Measurements from ENCODE around the gene TIGD3.

The TIGD3 gene, protein sequence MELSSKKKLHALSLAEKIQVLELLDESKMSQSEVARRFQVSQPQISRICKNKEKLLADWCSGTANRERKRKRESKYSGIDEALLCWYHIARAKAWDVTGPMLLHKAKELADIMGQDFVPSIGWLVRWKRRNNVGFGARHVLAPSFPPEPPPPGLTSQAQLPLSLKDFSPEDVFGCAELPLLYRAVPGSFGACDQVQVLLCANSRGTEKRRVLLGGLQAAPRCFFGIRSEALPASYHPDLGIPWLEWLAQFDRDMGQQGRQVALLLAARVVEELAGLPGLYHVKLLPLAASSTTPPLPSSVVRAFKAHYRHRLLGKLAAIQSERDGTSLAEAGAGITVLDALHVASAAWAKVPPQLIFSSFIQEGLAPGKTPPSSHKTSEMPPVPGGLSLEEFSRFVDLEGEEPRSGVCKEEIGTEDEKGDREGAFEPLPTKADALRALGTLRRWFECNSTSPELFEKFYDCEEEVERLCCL

DNA sequence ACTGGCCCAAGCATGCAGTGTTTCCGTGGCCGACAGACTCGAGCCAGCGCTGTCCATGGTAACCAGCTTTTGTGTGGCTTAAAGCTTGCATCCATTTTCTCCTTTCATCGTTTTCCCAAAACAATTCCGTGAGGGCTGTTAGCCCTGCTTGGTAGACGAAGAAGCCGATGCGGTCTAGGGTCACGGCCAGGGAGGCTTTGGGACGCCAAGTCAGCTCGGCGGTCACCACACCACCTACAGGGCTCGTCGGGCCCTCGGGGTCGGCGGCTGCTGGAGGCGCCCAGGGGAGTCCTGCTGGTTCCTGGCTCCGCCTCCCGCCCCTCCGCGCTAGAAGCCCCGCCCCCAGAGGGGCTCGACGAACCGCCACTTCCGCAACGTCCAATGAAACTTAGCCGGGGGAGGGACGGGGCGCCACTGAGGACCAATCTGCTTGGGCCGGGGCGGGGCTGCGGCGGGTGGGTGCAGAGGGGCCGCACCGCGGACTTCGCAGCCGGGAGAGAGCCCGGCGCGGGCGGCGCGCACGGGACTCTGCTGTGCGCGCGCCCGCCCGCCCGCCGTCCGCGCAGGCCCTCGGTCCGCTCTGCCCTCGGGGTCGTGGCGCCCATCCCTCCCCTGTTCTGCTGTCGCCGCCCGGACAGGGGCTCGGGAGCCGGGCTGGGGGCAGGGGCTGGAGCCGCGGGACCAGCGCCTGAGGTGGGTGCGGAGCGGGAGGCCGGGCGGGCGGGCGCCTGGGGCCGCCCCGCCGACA is at the start of gene TIGD3:
TIGD3 (plus strand) TSS at position 487 of the 748 bp plus-strand sequence. CDS start 1,058 bp downstream, outside the sequence.
- DNase-seq: peak; percentile 86

DNA sequence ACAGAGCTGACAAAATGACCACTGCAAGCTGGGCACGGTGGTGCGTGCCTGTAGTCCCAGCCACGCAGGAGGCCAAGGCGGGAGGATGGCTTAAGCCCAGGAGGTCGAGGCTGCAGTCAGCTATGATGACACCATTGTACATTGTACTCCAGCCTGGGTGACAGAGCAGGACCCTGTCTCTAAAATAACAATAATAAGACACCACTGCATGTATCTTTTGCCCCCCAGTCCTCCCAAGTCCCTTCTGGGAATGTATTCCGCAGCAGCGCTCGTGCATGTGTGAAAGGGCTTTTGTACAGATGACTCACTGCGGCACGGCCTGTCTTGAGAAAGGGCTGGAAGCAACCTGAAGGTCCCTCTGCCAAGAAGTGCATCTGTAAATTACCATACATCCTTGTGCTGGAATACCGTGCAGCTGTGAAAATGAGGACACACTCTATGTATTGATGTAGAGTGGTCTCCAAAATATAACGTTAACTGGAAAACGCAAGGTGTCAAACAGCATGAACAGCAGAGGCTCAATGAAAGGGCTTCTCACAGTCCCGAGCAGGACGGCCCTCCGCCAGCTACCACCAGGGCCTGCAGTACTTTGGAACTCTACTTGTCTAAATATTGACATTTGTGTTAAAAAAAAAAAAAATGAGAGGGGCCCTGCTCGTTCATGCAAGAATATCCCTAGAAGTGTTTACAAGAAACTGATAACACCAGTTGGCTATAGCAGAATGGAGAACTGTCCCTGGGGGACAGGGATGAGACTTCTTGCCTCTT is 48.9 kb upstream of the TIGD3 start:
- no peak for DNase-seq

DNA sequence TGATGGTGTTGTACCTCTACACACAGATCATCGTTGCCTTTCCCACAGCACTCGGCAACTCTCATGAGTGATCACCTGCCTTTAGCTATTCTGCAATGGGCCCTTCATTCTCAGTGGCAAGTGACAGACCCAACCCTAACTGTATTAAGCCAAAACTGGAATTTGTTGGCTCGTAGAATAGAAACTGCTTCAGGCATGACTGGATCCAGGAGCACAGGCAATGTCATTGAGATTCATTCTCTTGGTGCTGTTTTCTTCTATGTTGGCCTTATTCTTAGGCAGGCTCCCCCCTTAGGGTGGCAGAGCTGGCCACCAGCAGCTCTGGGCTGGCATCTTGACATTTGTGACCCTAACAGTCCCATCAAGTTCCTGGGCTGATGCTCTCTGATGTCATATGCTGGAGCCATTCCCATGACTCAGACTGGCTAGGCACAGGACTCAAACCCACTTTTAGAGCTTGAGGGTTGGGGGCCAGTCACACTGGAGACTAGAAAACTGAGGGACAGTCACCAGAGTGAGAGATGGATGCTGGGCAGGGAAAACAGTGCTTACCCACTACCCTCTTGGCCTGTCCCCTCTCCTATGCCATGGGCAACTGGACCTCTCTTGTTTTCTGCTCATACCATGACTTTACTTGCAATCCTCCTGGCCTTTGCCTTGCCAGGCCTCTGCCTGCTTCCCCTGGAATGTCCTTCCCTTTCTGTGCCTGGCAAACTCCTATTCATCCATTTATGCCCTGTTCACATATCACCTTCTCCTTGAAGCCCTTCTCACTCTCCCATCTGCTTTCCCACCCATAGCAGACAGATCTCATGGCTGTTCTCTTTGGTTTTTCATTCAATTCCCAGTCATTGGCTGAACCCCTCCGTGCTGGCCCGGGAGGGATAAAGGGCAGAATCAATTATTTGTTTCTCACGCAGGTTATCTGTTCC is 47.0 kb upstream of the TIGD3 start:
- DNase-seq: no peak

DNA sequence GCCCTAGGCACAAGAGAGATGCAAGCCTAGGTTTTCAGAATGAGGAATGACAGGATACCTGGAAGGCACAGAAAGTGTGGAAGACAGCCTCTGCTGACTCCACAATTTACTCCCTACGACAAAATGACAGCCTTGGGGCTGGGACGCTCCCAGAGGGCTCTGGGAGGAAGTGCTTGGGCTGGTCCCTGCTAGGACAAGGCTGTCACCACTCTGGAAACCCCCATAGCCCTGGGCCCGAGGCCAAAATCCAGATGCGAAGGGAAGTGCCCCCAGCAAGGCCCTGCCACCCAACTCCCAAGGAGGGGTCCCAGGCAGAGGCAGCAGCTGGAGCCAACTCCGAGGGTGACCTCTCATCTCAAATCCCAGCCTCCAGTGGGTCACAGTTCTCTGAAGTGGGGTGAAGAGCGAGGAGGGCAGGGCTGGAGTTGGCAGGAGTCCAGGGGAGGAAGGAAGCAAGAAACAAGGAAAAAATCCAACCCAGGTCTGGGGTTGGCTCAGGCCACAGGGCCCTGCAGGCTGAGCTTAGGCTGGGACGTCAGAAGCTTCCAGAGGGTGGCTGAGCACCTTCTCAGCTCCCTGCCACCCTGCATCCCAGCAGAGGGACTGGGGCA is 46.2 kb upstream of the TIGD3 start:
- DNase-seq: no peak

DNA sequence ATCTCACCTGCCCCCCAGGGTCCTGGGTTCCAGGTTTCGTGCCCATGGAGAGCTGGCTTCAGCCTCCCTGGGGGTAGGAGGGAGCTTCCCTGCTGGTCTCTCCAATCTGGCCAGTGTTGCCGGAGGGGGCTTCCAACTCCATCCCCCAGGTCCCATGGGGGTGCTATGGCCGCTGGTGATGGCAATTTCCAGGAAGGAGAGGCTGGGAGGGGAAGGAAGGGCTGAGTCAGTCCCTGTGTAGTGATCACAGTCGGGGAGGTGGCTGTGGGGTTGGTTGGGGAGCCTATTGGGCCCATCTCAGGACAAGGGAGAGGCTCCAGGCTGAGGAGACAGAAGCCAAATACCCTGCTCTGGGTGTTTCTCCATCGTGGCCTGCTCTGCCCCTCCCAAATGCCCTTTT is 45.5 kb upstream of the TIGD3 start:
- DNase-seq: no peak

DNA sequence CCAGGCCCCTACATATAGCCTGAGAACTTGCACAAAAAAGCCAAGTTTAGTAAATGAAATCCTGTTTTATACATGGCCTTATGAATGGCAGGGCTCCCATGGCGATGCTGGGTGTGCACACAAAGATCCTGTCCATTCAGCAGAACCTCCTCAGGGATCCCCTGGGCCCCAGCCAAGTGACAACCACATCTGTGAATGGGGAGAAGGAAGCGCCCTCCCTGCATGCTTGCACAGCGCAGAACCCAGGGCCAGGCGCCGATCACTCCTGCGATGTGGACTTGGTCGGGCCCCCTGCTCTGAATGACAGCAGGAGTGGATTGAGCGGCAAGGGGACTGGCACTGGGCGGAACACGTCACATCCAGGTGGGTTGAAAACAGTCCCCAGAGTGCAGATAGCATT is 44.3 kb upstream of the TIGD3 start:
- DNase-seq: no peak

DNA sequence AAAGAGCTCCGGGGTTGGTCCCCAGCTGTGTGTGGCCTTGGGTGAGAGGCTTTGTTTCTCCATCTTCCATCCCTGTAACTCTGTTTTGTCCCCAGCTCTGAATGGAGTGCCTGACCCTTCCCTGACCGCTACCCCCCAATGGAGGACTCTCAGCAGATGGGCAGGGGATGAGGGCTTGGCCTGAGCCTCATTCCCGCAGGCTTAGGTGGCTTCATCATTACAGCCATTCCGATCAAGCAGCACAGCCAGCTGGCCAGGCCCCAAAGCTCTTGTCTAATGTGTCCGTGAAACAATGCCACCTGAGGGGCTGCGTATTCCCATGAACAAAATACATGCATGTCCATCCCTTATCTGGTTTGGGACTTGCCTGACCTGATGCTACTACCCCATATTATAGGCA is 43.8 kb upstream of the TIGD3 start:
- no peak for DNase-seq

DNA sequence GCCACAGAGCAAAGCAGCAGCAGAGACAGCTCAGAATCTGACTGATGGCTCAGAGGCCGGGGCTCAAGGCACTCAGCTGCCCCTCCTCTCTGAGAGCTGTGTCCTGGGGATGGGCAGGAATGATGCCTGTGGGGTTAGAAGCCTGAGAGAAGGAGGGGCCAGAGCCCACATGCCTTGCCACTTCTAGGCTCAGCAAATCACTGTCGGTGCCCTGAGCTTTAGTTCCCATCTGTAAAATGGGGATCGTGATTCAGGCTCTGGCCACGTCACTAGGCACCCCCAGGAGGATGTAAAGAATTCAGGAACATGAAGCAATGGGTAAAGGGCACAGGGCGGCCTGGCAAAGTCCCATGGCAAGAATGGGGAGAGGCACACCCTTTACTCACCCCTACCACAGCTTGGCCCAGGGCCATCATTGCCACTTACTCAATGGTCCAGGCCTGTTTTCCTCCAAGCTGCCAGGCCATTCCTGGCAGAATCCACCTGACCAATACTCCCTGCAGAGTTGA is 43.3 kb upstream of the TIGD3 start:
- no peak for DNase-seq

DNA sequence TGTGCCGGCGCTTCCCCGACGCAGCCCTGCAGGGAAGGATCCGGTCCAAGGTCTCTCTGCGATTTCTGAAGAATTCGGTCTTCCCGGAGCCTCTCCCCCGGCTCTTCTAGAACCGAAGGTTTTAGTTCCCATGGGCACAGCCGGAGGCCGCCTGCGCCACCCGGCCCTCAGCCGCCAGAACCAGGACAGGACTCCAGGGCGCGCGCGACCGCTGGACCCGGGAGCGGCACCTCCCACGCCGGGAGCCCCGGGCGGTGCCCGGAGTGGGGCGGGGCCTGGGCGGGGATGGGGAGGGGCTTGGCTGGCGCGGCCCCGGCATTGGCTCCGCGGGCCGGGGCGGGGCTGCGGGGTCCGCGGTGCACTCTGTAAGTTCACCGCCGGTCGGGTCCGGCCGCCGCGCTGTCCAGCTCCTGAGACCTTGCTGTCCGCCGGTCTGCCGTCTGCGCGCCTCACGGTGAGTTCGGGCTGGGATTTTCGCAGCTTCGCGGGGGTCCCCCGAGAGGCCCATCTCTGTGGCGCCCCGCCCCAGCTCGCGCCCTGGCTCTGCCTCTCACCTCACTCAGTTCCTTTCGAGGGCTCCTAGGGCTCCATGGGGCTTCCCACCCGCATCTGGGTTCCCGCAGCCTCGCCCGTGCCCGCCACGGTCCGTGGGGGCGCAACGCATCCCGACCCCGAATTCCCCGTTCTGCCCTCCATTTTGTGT is 39.9 kb upstream of the TIGD3 start, which contains the start of gene CDC42EP2:
CDC42EP2 (plus strand) TSS at position 366 of the 703 bp plus-strand sequence. CDS start 6,033 bp downstream, outside the sequence.
- no peak for DNase-seq

DNA sequence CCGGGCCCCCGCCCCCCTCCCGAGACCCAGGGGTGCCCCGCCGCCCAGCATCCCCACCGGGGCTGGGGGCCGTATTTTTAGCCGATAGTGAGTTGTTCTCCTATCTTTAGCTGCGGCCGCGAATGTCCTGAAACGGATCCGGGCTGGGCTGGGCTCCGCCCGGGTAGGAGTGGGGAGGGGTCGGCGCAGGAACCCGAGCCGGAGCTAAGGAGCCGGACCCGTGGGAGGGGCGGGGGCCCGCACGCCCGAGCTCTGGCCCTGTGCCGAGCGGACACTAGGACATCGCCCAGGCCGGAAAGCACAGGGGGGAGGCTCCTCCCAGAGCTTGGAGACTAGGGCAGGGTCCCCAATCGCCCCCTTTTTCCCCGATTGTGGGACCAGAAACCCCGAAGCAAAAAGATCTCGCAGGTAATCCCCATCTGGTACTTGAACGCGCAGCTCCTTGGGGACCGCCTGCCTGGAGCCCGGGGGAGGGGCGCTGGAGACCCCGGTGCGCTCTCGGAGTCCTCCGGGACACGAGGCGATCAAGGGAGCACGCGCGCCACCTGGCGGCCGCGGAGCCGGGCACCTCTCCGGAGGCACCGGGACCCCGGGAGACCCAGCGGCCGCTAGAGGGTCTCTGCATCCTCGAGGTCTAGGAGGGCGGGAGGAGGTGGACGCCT is 39.2 kb upstream of the TIGD3 start:
- no peak for DNase-seq

DNA sequence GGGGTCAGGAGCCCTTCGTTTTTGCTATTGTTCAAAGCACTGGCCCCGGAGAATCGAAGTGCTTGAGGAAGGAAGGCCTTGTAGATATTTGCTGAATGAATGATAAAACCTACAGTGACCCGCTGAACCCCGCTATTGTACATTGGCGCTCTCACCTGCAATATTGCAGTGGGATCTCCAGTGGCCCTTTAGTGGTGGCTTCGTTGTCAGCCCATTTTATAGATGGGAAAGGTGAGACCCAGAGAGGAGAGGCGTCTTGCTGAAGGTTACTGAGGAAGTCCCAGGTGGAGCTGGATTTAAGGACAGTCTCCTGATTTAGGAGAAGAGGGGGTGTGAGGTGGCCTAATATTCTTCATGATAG is 38.7 kb upstream of the TIGD3 start:
- no peak for DNase-seq

DNA sequence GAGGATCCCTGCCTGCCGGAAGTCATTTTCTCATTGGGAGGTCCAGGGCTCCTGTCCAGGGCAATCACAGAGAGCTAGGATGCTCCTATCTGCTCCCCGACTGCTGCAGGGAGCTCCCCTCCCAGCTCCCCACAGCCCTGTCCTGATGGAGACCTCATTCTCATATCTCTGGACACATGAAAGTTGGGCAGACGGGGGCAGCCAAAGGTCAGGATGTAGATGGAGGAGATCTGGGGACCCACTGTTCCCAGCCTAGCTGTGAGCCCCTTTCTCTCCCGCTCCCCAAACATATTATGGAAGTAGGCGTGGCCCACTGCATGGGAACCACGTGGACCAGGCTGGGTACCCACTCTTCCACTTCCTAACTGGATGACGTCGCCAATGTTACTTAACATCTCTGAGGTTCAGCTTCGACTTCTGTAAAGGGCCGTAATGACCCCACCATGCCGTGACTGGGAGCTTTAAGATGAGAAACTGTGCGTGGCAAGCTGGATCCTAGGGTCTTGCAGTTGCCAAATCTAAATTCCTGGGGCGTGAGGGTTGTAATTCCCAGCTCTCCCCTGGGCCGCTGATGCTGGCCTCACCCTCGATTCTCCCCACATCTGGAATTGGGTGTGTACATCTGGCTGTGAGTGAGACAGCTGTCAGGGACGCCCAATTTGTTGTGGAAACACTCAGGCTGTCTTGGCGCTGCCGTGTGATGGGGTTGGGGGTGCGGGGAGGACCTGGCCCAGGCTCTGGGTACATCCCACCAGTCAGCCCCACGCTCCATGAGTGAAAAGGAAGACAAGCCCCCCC is 38.1 kb upstream of the TIGD3 start:
- no peak for DNase-seq

DNA sequence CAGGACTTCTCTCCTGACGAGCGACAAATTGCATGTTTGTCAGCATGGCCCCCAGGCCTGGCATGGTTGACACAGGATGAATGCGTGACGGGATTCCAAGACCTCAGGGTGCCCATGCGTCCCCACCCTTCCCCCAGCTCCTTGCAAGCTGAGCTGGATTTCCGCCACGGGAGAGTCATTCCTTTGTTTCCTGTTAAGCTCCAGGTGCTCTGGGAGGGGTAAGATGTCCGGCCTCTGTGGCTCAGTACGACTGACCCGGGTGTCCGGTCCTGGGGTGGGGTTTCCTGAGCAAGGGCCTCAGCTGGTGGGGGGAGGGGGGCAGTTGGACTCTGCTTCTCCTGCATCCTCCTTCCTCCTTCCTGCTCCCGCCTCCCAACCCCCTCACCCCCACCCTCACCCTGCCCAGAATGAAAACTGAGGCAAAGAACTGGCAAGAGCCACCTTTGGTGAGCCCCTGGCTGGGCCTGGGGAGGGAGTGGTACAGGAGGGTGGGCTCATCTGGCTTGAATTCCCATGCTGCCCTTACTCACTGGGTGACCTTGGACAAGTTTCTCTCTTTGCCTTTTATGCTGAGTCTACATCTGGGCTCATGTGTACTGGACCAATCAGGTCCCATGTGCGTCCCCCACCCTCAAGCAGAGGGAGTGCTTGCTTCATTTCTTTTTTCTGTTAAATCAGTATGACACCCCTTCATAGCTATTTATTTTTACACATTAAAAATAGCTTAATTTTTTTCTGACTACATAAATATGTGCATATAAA is 37.3 kb upstream of the TIGD3 start:
- no peak for DNase-seq

DNA sequence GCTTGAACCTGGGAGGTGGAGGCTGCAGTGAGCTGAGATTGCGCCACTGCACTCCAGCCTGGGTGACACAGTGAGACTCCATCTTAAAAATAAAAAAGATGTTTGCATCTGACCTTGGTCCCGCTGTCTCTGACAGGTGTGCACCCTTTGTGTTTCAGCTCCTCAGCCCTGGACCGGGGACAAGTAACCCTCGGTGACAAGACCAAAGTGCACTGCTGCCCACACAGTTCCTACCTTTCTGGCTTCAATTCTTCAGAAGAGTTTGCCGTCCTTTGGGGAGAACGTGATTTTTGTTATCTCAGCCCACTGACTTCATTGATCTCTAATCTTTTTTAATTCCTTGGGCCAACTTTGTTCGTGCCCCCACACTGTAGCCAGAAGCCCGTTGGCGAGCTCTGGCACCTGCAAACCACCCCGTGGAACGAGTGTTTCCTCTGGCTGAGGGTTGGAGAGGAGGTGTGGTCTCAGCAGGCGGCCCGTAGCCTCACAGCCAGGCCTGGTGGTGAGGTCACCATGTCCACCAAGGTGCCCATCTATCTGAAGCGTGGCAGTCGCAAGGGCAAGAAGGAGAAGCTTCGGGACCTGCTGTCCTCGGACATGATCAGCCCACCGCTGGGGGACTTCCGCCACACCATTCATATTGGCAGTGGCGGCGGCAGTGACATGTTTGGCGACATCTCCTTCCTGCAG is 34.0 kb upstream of the TIGD3 start:
- no peak for DNase-seq

DNA sequence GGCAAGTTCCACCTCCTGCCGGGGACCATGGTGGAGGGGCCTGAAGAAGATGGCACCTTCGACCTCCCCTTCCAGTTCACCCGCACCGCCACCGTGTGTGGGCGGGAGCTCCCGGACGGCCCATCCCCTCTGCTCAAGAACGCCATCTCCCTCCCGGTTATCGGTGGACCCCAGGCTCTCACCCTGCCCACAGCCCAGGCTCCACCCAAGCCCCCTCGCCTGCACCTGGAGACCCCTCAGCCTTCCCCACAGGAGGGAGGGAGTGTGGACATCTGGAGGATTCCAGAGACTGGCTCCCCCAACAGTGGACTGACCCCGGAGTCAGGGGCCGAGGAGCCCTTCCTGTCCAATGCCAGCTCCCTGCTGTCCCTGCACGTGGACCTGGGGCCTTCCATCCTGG is 33.5 kb upstream of the TIGD3 start:
- no peak for DNase-seq

DNA sequence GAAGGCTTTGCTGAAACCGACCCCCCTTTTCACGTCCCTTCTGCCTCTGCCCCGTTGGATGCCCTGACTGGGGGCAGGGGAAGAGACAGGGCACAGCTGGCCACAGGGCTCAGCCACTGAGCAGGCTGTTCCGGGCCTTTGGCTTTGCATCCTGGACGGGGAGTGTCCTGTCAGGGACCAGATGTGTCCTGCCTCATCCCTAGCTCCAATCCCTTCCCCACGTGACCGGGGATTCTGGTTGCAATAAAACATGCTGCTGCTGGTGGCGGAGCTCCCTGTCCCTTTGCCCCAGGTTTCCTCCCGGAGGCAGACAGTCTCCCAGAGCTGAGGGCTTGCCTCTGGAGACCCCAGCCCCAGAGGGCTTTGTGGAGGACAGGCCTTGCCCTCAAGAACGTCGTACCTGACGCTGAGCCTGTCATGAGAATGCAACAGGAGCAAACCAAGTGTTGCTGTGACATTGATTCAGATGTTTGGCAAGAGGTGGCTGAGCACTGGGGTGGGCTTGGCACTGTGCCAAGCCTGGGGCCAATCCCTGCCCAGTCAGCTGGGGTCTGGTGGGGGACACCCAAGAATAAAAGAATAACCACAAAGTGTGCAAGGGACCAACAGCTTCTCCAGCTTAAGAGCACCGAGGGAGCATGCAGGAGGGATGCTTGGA is 32.6 kb upstream of the TIGD3 start:
- DNase-seq: no peak

DNA sequence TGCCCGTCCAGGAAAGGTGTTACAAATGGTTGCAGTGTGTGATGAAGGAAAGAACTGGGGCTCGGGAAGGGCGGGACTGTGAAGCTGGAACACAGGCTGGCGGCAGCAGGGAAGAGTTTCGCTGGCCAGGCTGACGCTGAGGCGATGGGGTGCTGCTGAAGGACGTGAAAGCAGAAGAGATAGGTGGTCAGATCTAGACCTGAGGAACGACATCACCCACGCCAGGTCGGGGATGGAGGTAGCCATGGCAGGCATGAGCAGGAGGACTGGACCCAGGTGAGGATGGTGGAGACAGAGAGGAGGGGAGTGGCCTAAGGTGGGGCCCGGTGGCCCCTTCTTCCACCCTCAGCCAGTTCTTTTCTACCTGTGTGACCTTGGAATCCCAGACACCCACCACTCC is 30.7 kb upstream of the TIGD3 start:
- DNase-seq: no peak

Measured in NCI-H2081 treated with DMSO at 0.1 percent for 48 hours (cell line).